Esophagus muscularis mucosa (tissue), 3 donors: ENCODE measurements around the gene MBD5.

ENCODE experiments used
- POLR2A ChIP-seq: fragments of 450-650 bp; IDR thresholded peaks from one replicate; pipeline ENCODE4 v1.6.1; 2017; ENCODE audit warnings: antibody characterized with exemption, moderate library complexity, mild to moderate bottlenecking, low read depth
- TF ChIP-seq, protein P1 (sequence below), 3 experiments: fragments of 200-600 bp in 2 of 3; fragments of 450-650 bp in 1 of 3; sonication (generic) in 2 of 3; IDR thresholded peaks; one replicate each; pipeline ENCODE4 v1.5.1; 2017 to 2019; ENCODE audit warnings: antibody characterized with exemption in 3 of 3, mild to moderate bottlenecking in 2 of 3, moderate library complexity in 1 of 3

DNA sequence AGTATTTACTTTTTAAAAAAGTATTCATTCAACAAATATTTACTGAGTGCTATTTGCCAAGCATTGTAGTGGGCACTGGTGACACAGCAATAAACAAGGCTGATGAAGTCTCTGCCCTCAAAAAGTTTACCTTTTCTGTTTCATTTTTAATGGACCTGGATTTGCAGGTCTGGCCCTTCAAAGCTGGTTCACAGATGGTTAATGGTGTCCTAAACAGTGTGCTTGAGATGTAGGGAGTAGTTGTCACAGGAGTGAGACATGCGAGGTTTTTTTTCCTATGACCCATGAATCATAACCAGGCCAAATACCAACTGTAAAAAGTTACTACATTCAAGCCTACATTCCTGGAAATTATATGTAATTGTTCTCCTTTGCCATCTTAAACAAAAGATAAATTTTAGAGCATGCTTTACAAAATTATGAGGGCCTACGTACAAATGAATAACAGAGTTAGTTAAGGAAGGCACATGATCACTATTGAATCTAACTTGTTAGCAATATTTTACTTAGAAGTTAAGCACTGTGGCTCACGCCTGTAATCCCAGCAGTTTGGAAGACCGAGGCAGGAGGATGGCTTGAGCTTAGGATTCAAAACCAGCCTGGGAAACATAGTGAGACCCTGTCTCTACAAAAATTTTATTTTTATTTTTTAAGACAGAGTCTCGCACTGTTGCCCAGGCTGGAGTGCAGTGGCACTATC, 223.9 kb downstream of the MBD5 start:
- TF ChIP-seq, protein P1, sequence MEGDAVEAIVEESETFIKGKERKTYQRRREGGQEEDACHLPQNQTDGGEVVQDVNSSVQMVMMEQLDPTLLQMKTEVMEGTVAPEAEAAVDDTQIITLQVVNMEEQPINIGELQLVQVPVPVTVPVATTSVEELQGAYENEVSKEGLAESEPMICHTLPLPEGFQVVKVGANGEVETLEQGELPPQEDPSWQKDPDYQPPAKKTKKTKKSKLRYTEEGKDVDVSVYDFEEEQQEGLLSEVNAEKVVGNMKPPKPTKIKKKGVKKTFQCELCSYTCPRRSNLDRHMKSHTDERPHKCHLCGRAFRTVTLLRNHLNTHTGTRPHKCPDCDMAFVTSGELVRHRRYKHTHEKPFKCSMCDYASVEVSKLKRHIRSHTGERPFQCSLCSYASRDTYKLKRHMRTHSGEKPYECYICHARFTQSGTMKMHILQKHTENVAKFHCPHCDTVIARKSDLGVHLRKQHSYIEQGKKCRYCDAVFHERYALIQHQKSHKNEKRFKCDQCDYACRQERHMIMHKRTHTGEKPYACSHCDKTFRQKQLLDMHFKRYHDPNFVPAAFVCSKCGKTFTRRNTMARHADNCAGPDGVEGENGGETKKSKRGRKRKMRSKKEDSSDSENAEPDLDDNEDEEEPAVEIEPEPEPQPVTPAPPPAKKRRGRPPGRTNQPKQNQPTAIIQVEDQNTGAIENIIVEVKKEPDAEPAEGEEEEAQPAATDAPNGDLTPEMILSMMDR (IDR thresholded peaks at IDR 0.05) = no peak
- TF ChIP-seq POLR2A = no peak
